CD4-positive, alpha-beta T cell treated with Interleukin-4 for 1 hour (primary cell): ENCODE measurements around the gene TBX1.
"Not testable (repeated sequence)": the region's sequence is repeated elsewhere in the genome, so short reads cannot be mapped to it uniquely, and the experiment has no call there.

Source experiments
- DNase-seq, 2 donors: peaks; one replicate each; pipeline ENCODE4 v3.0.0-alpha.2; 2020 to 2022

Gene TBX1

DNA sequence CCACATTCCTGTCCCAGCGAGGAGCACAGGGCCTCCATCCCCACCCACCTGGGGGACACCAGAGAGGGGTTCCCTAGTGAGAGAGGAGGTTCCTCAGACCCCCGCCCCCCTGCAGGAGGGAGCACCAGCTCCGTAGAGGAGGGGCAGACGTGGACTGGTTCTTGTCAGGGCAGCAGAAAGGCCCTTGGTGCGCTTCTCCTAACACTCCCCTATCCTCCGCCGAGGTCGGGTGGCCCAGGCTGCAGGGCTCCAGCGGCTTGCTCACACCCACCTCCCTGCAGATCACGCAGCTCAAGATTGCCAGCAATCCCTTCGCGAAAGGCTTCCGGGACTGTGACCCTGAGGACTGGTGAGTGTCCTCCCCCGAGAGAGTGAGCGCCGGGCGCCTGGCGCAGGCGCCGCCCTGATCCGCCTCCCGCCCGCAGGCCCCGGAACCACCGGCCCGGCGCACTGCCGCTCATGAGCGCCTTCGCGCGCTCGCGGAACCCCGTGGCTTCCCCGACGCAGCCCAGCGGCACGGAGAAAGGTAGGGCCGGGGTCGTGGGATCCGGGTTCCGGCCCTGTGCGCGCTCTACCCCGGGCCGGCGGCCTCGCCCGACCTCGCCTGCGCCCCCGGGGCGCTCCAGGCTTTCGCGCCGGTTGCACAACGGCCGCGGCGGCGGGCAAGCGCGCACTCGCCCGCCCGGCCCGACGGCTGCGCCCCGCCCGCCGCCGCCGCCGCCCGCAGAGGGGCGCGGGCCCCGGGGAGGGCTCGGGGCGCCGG lies 5.1 kb downstream of the TBX1 start:
- no peak for DNase-seq

DNA sequence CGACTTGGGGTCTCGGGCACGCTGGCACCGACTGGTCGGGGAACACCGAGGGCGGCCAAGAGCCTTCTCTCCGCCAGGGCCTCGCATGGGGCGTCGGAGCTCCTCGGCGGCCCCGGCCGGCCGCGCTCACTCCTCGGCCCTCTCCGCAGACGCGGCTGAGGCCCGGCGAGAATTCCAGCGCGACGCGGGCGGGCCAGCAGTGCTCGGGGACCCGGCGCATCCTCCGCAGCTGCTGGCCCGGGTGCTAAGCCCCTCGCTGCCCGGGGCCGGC lies 5.6 kb downstream of the TBX1 start:
- no peak for DNase-seq

DNA sequence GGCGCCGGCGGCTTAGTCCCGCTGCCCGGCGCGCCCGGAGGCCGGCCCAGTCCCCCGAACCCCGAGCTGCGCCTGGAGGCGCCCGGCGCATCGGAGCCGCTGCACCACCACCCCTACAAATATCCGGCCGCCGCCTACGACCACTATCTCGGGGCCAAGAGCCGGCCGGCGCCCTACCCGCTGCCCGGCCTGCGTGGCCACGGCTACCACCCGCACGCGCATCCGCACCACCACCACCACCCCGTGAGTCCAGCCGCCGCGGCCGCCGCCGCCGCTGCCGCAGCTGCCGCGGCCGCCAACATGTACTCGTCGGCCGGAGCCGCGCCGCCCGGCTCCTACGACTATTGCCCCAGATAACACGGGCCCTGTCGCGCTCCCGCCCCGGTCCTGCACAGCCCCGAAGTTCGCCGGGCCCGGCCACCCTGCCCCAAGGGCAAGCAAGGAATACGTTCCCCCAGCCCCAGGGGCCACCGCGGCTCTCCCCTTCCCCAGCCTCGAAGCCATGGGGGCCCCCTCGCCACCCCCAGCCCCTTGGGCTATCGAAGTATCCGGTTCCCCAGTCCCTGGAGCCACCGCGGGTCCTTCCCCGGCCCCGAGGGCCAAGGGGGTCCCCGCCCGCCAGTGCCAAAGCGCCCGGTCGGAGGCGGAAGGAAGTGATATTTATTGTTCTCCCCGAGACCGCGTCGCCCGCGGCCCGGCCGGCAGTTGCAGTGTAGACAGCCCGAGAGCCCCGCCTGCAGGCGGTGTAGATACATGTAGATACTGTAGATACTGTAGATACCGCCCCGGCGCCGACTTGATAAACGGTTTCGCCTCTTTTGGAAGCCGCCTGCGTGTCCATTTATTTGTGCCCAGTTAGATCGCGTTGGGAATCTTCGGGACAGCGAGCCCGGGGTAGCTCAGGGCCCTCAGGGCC lies 6.2 kb downstream of the TBX1 start:
- peak; percentile 44 to 45 for DNase-seq

DNA sequence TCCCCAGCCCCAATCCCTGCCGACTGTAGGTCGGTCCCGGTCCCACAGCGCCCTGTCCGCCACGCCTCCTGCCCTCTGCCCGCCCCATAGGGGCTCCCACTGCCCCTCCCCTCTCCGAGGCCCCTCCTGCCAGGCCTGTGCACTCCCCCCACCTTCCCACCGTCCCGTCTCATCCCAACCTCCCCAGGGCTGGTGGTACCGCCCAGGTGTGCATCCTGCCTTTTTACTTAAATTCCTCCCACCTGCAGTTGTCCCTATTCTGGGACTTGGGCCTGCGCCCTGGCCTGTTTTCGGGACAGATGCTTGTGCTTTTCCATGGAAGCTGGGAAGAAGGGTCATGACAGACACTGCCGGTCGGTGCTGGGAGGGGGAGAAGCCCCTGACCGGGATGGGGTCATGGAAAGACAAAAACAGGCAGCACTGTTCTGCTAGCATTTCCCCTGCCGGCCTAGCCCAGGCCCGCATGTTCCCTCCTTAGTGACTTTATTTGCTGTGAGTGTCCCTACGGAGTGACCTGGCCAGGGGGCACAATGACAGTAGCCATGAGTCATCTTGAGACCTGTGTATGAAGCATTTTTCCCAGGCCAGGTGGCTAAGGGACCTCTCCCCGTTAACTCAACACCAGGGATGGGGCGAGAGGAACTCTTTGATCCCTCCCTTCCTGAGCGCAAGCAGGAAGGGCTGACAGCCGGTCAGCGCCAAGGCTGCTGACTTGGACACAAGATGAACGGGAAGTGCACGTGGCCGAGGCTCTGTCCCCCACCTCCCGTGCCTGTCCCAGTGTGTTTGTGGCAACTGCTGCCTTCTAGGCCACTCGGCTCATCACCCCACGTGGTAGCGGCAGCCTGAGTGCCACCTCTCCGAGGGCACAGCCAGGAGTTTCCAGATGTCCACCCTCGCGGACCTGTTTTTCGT lies 7.1 kb downstream of the TBX1 start:
- no peak for DNase-seq

DNA sequence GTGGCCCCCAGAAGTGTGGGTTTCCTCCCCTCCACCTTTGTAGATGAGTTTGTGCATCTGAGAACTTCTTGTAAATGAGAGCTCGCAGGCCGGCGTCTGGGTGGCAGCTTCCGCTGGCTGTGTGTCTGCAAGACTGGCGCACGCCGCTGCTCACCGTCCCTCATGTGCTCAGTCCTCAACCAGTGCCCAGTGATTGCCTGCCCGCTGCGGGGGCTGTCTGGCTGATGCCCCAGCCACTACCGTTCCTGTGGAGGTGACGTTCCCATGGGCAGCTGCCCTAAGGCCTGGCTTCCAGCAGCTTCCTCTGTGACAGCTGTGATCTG lies 8.8 kb downstream of the TBX1 start:
- DNase-seq: no peak

DNA sequence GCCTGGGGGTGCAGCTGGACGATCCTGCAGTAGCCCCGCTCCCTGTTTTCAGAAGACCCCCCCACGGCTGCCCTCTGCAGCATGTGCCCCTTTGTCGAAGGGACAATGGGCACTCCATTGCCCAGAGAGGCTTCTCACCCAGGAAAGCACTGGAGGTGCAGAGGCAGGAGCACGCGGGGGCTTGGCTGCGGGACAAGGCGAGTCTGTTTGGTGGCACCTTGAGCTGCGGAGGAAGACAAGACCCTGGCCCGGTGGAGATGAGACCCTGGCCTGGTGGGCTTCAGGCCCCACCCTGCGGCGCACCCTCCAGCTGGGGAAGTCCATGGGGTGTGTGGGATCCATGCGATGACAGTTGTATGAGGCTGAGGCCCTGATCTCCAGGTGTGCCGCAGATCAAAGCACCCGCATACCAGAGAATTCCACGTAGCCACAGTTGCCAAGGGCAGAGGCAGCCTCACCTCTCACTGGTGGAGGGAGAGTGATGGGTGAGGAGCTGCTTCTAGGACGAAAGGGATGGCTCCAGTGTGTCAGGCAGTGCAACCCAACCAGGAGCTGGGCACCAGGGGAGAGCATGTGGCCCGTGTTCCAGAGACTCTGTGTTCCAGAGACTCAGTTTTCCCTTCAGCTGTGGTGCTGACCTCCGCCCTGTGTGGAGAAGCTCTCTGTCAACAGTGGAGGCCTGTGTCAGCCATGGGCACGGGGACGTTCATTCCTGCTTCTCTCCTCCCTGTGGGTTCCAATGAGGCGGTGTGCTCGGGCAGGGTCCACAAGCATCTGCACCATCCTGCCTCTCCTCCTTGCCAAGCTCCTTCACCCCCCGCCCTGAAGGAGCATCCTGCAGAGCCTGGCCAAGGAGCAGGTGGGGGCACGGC lies 10.0 kb downstream of the TBX1 start:
- DNase-seq: no peak

DNA sequence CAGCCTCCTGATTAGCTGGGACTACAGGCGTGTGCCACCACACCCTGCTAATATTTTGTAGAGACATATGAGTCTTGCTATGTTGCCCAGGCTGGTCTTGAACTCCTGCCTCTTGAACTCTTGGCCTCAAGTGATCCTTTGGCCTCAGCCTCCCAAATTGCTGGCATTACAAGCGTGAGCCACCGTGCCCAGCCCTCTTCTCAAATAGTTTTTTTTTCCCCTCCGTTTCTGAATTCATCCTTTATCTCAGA lies 11.8 kb downstream of the TBX1 start:
- no peak for DNase-seq

DNA sequence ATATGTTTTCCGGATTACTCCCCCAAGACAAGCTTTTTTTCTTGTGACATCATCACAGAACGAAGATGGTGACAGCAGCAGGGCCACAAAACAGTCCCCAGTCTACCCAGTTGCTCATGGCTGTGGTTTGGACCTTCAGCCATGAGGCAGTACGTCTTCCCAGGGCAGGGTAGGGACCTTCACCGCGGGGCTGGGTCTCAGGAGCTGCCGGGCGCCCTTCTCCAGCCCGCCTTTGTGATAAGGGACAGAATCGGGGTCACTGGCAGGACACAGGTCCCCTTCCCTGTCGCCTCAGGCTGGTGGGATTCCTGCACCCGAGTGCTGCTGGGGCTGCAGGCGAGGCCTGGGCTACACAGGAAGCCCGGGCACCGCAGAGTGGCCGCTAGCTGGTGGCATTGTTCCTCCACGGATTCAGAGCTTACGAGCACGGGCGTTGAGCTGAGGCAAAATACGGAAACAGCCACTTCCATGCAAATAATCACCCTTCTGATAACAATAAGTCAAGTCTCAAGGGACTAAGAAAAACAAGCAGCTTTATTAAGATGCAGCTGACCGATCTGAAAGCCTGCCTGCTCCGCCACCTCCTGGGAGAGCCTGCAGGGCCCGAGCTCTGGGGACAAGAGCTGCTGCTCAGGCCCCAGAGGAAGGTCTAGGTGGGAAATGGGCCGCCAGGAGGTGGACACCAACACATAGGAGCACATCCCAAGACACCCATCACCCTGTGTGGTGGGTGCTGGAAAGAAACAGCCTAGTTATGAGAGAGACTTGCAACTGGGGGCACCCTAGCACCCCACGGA lies 12.3 kb downstream of the TBX1 start:
- DNase-seq: peak in 1 of 2 donors; percentile 20

DNA sequence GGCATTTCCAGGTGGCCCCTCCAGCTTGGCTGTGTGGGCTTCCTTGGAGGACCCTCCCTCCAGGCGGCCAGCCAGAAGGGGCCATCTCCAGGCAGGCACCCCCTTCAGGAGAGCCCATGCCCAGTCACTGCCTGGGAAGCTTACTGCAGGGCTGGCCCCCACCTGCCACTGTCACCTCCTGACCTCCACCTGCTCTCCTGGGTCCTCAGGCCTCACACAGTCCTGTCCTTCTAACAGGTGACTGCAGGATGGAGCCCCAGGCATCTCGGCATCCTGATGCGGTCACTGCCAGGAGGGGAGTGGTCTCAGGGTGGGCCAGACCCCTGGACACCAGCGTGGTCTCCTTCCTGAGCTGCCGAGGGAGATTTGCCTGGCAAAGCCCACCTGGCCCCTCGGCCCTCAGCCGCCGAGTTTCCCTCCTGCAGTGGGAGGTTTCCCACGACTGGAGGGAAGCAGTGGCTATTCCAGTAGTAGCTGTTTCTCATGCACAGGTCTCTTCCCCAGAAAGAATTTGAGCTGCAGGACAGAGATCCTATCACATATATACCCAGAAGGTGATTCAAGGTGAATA lies 13.0 kb downstream of the TBX1 start:
- no peak for DNase-seq

DNA sequence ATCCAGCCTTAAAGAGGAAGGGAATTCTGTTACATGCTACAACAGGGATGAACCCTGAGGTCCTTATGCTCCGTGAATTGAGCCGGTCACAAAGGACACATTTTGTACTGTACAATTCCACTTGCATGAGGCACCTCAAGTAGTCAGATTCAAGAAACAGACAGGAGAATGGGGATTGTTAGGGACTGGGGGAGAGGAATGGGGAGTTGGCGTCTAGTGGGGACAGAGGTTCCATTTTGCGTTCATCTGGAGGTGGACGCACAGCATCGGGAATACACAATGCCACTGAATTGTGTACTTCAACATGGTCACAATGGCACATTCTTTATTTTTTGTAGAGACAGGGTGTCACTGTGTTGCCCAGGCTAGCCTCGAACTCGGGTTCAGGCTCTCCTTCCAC lies 14.1 kb downstream of the TBX1 start:
- DNase-seq: no peak

DNA sequence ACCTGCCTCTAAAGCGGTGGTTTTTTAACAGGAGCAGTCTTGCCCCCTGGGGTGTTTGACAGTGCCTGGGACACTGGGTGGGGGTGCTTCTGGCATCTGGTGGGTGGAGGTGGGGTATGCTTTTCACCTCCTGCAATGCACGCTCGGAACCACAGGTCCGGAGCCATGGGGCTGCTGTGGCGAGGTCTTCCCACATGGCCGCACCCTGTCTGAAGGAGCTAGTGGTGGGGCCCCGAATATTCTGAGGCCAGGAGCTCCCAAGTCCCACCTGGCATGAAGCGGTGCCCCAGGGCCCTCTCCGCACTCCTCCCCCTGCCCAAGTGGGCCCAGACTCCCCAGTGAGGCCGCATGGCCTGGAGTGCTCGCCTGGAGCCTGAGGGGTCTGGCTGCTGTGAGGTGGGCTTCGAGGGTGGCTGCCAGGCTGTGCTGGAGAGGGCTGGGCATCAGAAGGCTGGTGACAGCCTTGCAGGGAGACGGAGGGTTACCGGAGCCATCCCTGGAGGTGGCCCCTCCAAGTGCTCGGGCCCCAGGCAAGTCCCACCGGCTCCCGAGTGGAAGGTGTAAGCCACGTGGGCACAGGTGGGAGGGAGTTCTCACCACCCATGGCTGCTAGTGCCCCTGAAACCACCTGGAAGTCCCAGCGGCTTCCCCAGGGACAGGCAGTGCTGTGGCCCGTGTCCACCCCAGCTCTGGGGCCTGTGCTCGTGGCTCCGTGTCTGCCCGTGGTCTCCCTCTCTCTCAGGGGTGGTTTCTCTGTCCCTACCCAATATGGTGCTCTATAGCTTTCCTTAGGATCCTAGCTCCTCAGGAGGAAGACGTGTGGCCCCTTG lies 15.1 kb downstream of the TBX1 start:
- DNase-seq: no peak

DNA sequence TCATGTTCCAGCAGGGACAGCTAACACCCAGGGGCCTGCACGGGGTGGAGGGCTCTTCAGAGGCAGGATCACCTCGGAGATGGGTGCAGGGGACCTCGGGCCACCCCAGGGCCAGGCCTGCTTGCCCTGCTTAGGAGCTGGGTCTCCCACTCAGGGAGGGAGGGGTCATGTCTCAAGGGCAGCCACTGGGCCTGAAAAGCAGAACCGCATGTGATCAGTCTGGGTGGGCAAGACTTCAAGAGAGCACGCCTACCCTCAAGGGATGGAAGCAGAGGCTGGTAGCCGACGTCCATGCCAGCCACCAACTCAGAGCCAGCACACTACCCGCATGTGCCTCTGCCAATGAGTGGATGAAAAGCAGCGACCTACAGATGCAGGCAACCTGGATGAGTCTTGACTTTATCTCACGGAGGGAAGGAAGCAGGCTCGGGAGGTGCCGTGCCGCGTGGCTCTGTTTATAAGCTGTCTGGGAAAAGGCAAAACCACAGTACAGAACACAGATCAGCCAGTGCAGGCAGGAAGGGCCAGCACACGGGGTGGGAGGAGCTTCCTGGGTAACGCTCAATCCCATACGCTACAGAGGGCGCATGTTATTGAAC lies 16.0 kb downstream of the TBX1 start:
- DNase-seq: no peak

DNA sequence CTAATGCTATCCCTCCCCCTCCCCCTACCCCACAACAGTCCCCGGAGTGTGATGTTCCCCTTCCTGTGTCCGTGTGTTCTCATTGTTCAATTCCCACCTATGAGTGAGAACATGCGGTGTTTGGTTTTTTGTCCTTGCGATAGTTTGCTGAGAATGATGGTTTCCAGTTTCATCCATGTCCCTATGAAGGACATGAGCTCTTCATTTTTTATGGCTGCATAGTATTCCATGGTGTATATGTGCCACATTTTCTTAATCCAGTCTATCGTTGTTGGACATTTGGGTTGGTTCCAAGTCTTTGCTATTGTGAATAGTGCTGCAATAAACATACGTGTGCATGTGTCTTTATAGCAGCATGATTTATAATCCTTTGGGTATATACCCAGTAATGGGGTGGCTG lies 16.6 kb downstream of the TBX1 start:
- not testable (repeated sequence) for DNase-seq

DNA sequence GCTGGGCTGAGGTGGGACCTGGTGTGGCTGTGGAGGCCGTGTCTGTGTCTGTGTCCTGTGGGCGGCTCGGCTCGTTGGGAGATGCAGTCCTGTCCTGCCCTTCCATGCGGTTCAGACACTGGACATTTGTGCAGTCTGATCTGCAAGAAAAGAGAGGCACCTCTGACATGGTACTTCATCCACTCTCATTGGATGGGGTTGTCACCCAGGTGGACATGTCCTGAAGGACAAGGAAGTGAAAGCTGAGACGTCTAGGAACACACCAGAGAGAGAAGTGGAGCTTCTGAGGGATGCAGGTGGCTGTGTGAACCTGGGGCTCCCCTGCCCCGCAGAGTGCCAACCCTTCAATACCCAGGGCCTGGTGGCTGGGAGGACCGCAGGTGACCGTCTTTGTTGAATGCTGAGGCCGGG lies 18.4 kb downstream of the TBX1 start:
- no peak for DNase-seq

DNA sequence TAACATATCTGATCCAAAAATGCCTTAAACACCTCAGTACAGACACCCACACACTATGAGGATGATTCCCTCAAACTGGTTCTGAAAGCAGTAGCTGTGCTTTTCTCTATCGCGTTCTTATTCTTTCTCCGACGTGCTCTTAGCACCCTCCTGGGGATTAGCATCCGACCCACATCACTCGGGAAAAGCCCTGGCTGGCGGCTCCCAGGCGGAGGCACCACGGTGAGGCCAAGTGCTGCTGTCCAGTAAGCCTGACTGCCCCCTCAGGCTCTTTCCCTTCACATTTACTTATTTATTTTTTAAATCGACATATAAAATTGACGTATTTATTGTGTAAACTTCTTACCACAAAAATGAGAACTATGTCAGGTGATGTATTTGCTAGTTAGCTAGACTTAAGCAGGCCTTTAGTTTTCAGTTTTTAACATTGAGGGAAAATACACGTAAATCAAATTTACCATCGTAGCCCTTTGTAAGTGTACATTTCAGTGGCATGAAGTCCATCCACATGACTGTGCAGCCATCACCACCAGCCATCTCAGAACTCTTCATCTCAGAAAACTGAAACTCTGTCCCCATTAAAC lies 19.2 kb downstream of the TBX1 start:
- no peak for DNase-seq

DNA sequence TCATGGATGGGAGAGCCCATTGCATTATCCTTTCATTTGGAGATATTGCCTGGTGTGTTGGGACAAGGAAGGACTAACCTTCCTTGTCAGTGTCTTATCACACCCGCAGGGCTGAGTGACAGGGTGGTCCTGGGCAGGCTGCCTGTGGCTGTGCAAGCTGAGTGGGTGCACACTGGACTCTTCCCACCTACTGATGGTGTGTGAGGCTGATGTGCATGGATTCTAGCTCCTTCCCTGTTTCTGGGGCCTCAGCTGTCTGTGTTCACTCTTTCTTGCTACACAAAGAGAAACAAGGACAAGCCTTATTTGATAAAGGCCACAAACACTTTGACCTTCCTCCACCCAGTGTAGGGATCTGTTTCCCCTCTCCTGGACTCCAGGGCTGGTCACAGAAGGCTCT lies 22.0 kb downstream of the TBX1 start:
- no peak for DNase-seq

DNA sequence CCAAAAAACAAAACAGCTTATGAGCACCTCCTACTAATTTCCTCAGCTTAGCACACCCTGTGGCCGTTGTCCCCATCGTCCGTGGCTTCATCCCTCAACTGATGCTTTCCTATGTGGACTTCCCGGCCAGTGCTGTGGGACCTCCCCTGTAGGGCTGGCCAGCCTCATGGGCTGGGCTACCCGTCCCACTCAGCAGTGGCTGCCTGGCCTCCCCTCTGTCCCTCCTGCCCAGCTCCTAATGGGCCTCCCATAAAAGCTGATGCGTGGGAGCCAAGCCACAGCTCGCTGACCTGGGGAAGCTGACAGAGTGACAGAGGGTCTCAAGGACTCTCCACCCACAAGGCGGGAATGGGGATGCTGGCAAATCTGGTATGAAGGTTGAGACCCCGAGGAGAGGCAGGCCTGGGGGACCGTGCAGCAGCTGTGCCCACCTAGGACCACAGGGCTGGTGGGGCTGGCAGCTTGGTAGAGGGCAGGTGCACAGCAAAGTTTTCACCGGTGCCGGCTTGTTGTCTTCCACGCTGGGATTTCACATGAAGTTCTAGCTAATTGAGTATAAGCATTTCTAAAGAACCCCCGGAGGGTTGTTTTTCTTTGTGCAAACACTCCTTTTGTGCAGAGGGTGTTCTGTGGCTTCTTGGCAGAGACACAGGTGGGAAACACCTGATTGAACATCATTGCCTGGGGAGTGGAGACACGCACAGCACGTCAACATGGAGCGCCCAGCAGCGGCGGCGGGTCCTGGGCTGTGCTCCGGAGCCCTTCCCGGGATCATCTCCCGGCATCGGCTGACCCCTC lies 23.2 kb downstream of the TBX1 start:
- no peak for DNase-seq

DNA sequence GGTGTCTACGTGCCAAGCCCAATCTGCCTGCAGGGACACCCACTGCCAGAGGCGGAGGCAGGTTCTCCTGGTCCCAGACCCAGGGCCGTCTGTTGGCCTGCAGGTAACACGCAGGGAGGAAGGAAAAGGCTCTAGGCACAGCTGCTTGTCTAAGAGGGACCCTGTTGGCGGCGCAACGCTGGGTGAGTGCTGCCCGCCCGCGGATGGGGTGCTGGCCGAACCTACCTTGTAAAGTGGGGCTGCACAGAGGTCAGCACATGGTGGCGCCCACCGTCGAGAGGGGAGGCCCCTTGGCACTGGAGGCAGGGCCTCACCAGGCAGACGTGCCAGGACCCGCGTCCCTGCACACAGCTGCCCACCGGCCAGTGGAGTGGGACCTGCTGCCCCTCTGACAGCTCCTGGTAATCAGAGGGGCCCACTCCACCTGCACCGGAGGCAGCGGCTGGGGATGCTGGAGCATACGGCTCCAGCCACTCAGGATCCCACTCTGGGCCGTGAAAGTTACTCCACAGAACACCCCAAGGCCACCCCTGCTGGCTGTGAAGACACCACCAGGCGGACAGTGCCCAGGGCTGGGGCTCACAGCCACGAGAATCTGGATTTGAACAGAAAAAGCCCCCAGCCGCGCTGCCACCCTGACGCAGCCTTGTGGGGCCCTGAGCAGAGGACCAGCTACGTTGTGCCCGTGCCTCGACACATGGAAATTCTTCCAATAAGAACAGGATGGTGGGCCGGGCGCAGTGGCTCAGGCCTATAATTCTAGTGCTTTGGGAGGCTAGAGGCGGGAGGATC lies 24.0 kb downstream of the TBX1 start:
- no peak for DNase-seq
